H9 (cell line): ENCODE data around the gene PDK2. TPM values are rescaled to one million over a fixed set of nuclear protein-coding genes. Genes with fewer than 3 reads are reported as not detected.

ENCODE experiments used
- DNase-seq: peaks from one replicate; pipeline ENCODE4 v3.0.0-alpha.2; 2017
- H2AFZ ChIP-seq: one replicate; pipeline ENCODE4 v1.6.1; 2013; ENCODE audit warnings: mild to moderate bottlenecking, low read length, control low read depth, moderate library complexity
- H2AK5ac ChIP-seq: 2 replicates; pipeline ENCODE4 v1.6.1; 2013; ENCODE audit warnings: low read length, control low read depth, mixed read lengths; ENCODE audit not compliant: insufficient read length
- H2BK120ac ChIP-seq: one replicate; pipeline ENCODE4 v1.6.1; 2013; ENCODE audit warnings: low read depth, mild to moderate bottlenecking, low read length, control low read depth, inconsistent platforms; ENCODE audit not compliant: poor library complexity, severe bottlenecking
- H2BK12ac ChIP-seq: 2 replicates; pipeline ENCODE4 v1.6.1; 2013; ENCODE audit warnings: low read length, control low read depth, mixed read lengths, low read depth; ENCODE audit not compliant: insufficient read length
- H2BK15ac ChIP-seq: 2 replicates; pipeline ENCODE4 v1.6.1; 2013; ENCODE audit warnings: low read depth, low read length, control low read depth
- H2BK20ac ChIP-seq: one replicate; pipeline ENCODE4 v1.6.1; 2013; ENCODE audit warnings: low read depth, mild to moderate bottlenecking, low read length, control low read depth, inconsistent platforms; ENCODE audit not compliant: poor library complexity, severe bottlenecking
- H2BK5ac ChIP-seq: 2 replicates; pipeline ENCODE4 v1.6.1; 2013; ENCODE audit warnings: low read length, control low read depth, mixed read lengths; ENCODE audit not compliant: insufficient read length
- H3K14ac ChIP-seq: 2 replicates; pipeline ENCODE4 v1.6.1; 2013; ENCODE audit warnings: low read length, control low read depth; ENCODE audit not compliant: insufficient read depth
- H3K18ac ChIP-seq: 2 replicates; pipeline ENCODE4 v1.6.1; 2013; ENCODE audit warnings: low read depth, mild to moderate bottlenecking, mixed read lengths, low read length, control low read depth; ENCODE audit not compliant: insufficient read length
- H3K23ac ChIP-seq: 2 replicates; pipeline ENCODE4 v1.6.1; 2013; ENCODE audit warnings: low read length, control low read depth, mixed read lengths, low read depth; ENCODE audit not compliant: insufficient read length
- H3K23me2 ChIP-seq: 2 replicates; pipeline ENCODE4 v1.6.1; 2013; ENCODE audit warnings: low read depth, mild to moderate bottlenecking, mixed read lengths, low read length, control low read depth; ENCODE audit not compliant: insufficient read length, poor library complexity, severe bottlenecking
- H3K27ac ChIP-seq: 2 replicates; pipeline ENCODE4 v1.5.1; 2013; ENCODE audit warnings: low read length, control low read depth, mixed read lengths, low read depth; ENCODE audit not compliant: insufficient read length
- H3K27me3 ChIP-seq: 2 replicates; pipeline ENCODE4 v1.6.1; 2013; ENCODE audit warnings: low read length, control low read depth, inconsistent platforms; ENCODE audit not compliant: insufficient read depth
- H3K4ac ChIP-seq: 2 replicates; pipeline ENCODE4 v1.6.1; 2013; ENCODE audit warnings: low read depth, mild to moderate bottlenecking, control low read depth, inconsistent platforms, low read length, moderate library complexity
- H3K4me1 ChIP-seq: 2 replicates; pipeline ENCODE4 v1.6.1; 2013; ENCODE audit warnings: low read length, control low read depth, inconsistent platforms; ENCODE audit not compliant: insufficient read depth
- H3K4me2 ChIP-seq: 2 replicates; pipeline ENCODE4 v1.6.1; 2013; ENCODE audit warnings: low read length, control low read depth, mixed read lengths; ENCODE audit not compliant: insufficient read length, insufficient read depth
- H3K56ac ChIP-seq: 2 replicates; pipeline ENCODE4 v1.6.1; 2013; ENCODE audit warnings: low read depth, mild to moderate bottlenecking, mixed read lengths, low read length, control low read depth; ENCODE audit not compliant: insufficient read length
- H3K79me1 ChIP-seq: 2 replicates; pipeline ENCODE4 v1.6.1; 2013; ENCODE audit warnings: low read depth, mild to moderate bottlenecking, moderate library complexity, low read length, control low read depth, inconsistent platforms; ENCODE audit not compliant: insufficient read depth, poor library complexity, severe bottlenecking
- H3K79me2 ChIP-seq: 2 replicates; pipeline ENCODE4 v1.6.1; 2013; ENCODE audit warnings: low read length, control low read depth, inconsistent platforms; ENCODE audit not compliant: insufficient read depth
- H3K9ac ChIP-seq: 2 replicates; pipeline ENCODE4 v1.6.1; 2013; ENCODE audit warnings: low read length, control low read depth, mixed read lengths; ENCODE audit not compliant: insufficient read length; ENCODE audit errors: extremely low read depth
- H3K9me3 ChIP-seq: one replicate; pipeline ENCODE4 v1.6.1; 2013; ENCODE audit warnings: low read depth, low read length, inconsistent platforms; ENCODE audit not compliant: control insufficient read depth
- H3T11ph ChIP-seq: one replicate; pipeline ENCODE4 v1.6.1; 2013; ENCODE audit warnings: mild to moderate bottlenecking, low read length, control low read depth, inconsistent platforms
- H4K20me1 ChIP-seq: one replicate; pipeline ENCODE4 v1.6.1; 2013; ENCODE audit not compliant: control insufficient read depth, insufficient read length, insufficient read depth
- H4K5ac ChIP-seq: 2 replicates; pipeline ENCODE4 v1.6.1; 2013; ENCODE audit warnings: low read depth, mild to moderate bottlenecking, mixed read lengths, low read length, control low read depth; ENCODE audit not compliant: insufficient read length
- H4K8ac ChIP-seq: replicated peaks from 2 replicates; pipeline ENCODE4 v1.6.1; 2013; ENCODE audit warnings: low read length, control low read depth, mixed read lengths, low read depth; ENCODE audit not compliant: insufficient read length
- H4K91ac ChIP-seq: 2 replicates; pipeline ENCODE4 v1.6.1; 2013; ENCODE audit warnings: low read depth, mild to moderate bottlenecking, moderate library complexity, mixed read lengths, low read length, control low read depth; ENCODE audit not compliant: insufficient read length
- H3K27ac Mint-ChIP-seq, 3 experiments: 2 replicates in 2 of 3; 3 replicates in 1 of 3; pipeline ENCODE4 v1.8.0; 2020 to 2021; ENCODE audit warnings: mixed read lengths in 3 of 3, mild to moderate bottlenecking in 1 of 3, moderate library complexity in 1 of 3
- H3K27me3 Mint-ChIP-seq: 2 replicates; pipeline ENCODE4 v1.8.0; 2021; ENCODE audit warnings: low read depth, mild to moderate bottlenecking, moderate library complexity, mixed read lengths
- H3K36me3 Mint-ChIP-seq, 3 experiments: 2 replicates in 2 of 3; 3 replicates in 1 of 3; pipeline ENCODE4 v1.8.0; 2020 to 2021; ENCODE audit warnings: low read depth in 3 of 3, mixed read lengths in 3 of 3; ENCODE audit not compliant: insufficient read depth in 1 of 3
- H3K4me1 Mint-ChIP-seq, 2 experiments: 2 replicates each; pipeline ENCODE4 v1.8.0; 2020; ENCODE audit warnings: mixed read lengths in 2 of 2
- H3K4me3 Mint-ChIP-seq, 2 experiments: 2 replicates in 1 of 2; 3 replicates in 1 of 2; pipeline ENCODE4 v1.8.0; 2020 to 2021; ENCODE audit warnings: mild to moderate bottlenecking in 2 of 2, mixed read lengths in 2 of 2, moderate library complexity in 1 of 2
- H3K9me3 Mint-ChIP-seq, 2 experiments: 2 replicates in 1 of 2; 3 replicates in 1 of 2; pipeline ENCODE4 v1.8.0; 2020; ENCODE audit warnings: mild to moderate bottlenecking in 2 of 2, mixed read lengths in 2 of 2, moderate library complexity in 1 of 2
- CTCF ChIP-seq: fragments of 200-600 bp; sonication (generic); conservative IDR thresholded peaks from 3 replicates; pipeline ENCODE4 v1.8.0; 2021; ENCODE audit warnings: antibody characterized with exemption, mild to moderate bottlenecking
- WGBS: extraction: QIAGEN DNeasy Blood & Tissue Kit; methylation state at CpG from one replicate; pipeline ENCODE4 v1.1.7; 2013; ENCODE audit warnings: missing lambda C conversion rate, low lambda C conversion rate, mixed read lengths; ENCODE audit not compliant: insufficient read length; ENCODE audit errors: extremely low coverage; 5-methylcytosine and 5-hydroxymethylcytosine counted together
- total RNA-seq: library from RNA; stranded (reverse); gene quantifications from 2 replicates; pipeline ENCODE4 v1.2.1, GENCODE V29; 2021

The PDK2 gene
- total RNA-seq, 1 experiment from 2014 or later: 19.9 TPM

- Mint-ChIP-seq H3K36me3 (peaks cover 5 to 16% (median 11%) of the 10 kb centered on the region in 3 experiments), H3K27ac (no peak overlapping the region), H3K9me3 (peaks cover 0 to 4% of the 10 kb centered on the region in 2 experiments; a peak in 2 of 5 replicates), H3K4me1 (peaks cover 6 to 11% of the 10 kb centered on the region in 2 experiments; a peak in 3 of 4 replicates), H3K4me3 (no peak overlapping the region), H3K27me3 (peaks cover 1% of the 10 kb centered on the region; the same call in 1 of the 2 replicates)
- no peaks in the 10 kb centered on the region for H3K27me3 ChIP-seq
- no peak overlapping the region for H2AFZ ChIP-seq
- H2BK20ac ChIP-seq: no peak overlapping the region
- H3K14ac ChIP-seq: no peak overlapping the region
- no peak overlapping the region for H4K8ac ChIP-seq
- no peak overlapping the region for H3K56ac ChIP-seq
- no peak overlapping the region for H3K4me2 ChIP-seq
- WGBS: no CpG with 5 or more reads among the region's 2 CpGs
- H2BK120ac ChIP-seq: no peak overlapping the region
- H3K79me2 ChIP-seq: no peaks in the 10 kb centered on the region; the same call in 1 of the 2 replicates
- DNase-seq: no peak
- H3K9me3 ChIP-seq: no peaks in the 10 kb centered on the region
- H2BK15ac ChIP-seq: no peak overlapping the region
- no peaks in the 10 kb centered on the region for H4K20me1 ChIP-seq
- H3K4me1 ChIP-seq: no peaks in the 10 kb centered on the region
- H4K91ac ChIP-seq: no peak overlapping the region
- no peaks in the 10 kb centered on the region for H3K79me1 ChIP-seq
- no peak overlapping the region for H4K5ac ChIP-seq
- H2AK5ac ChIP-seq: no peak overlapping the region
- no peak overlapping the region for H3K4ac ChIP-seq
- no peak overlapping the region for H3K23ac ChIP-seq
- no peaks in the 10 kb centered on the region for H3K23me2 ChIP-seq
- H2BK5ac ChIP-seq: no peak overlapping the region
- no peak overlapping the region for H3K18ac ChIP-seq
- H3T11ph ChIP-seq: no peak overlapping the region
- no peak overlapping the region for H3K9ac ChIP-seq
- no peak for TF ChIP-seq CTCF
- H2BK12ac ChIP-seq: no peak overlapping the region
- H3K27ac ChIP-seq: no peak overlapping the region
Observed at GRCh38 chr17:50066995-50067394, 28.2 kb upstream of the PDK2 start.
